OCI-LY3 (cell line): ENCODE data around the gene SDE2.

Source experiments
- H2AFZ ChIP-seq: fragments of 200-600, 300-600 bp; shearing (Covaris generic); 2 replicates; pipeline ENCODE4 v1.6.0; 2014; ENCODE audit warnings: antibody characterized with exemption, low read depth, low read length
- H3K27ac ChIP-seq: fragments of 200-600, 300-600 bp; sonication (generic); 2 replicates; pipeline ENCODE4 v1.5.1; 2014; ENCODE audit warnings: mild to moderate bottlenecking, low read length, moderate library complexity, mixed read lengths
- H3K27me3 ChIP-seq: fragments of 200-600, 300-600 bp; sonication (generic); 2 replicates; pipeline ENCODE4 v1.6.1; 2014; ENCODE audit warnings: low read depth, low read length, mixed read lengths
- H3K36me3 ChIP-seq: fragments of 200-600, 300-600 bp; sonication (generic); replicated peaks from 2 replicates; pipeline ENCODE3; 2014; ENCODE audit warnings: low read depth, low read length, mixed read lengths
- H3K4me1 ChIP-seq: fragments of 300-600, 200-600 bp; sonication (generic); 2 replicates; pipeline ENCODE4 v1.6.1; 2014; ENCODE audit warnings: low read length, mixed read lengths
- H3K4me2 ChIP-seq: fragments of 200-600, 300-600 bp; sonication (generic); 2 replicates; pipeline ENCODE4 v1.6.1; 2014; ENCODE audit warnings: low read length, mixed read lengths
- H3K4me3 ChIP-seq: fragments of 300-600, 200-600 bp; sonication (generic); 2 replicates; pipeline ENCODE4 v1.5.1; 2014; ENCODE audit warnings: antibody characterized with exemption, mild to moderate bottlenecking, low read length, moderate library complexity
- H3K79me2 ChIP-seq: fragments of 300-600, 200-600 bp; shearing (Covaris generic); 2 replicates; pipeline ENCODE4 v1.6.1; 2014; ENCODE audit warnings: mild to moderate bottlenecking, low read length, mixed read lengths
- H3K9ac ChIP-seq: fragments of 300-600, 200-600 bp; shearing (Covaris generic); 2 replicates; pipeline ENCODE4 v1.6.0; 2014; ENCODE audit warnings: mild to moderate bottlenecking, low read length, moderate library complexity
- H3K9me3 ChIP-seq: fragments of 200-600, 300-600 bp; shearing (Covaris generic); 2 replicates; pipeline ENCODE4 v1.6.1; 2014; ENCODE audit warnings: low read length, mixed read lengths; ENCODE audit not compliant: insufficient read depth
- H4K20me1 ChIP-seq: fragments of 200-600, 300-600 bp; sonication (generic); 2 replicates; pipeline ENCODE4 v1.6.1; 2016; ENCODE audit warnings: low read length, mixed read lengths; ENCODE audit not compliant: insufficient read depth
- CTCF ChIP-seq: fragments of 200-600, 300-600 bp; sonication (generic); IDR thresholded peaks from 2 replicates; pipeline ENCODE4 v1.5.1; 2014; ENCODE audit warnings: antibody characterized with exemption, low read length, low read depth
- EZH2phosphoT487 ChIP-seq: fragments of 200-600 bp; shearing (Covaris generic); IDR thresholded peaks from 2 replicates; pipeline ENCODE4 v1.6.1; 2018; ENCODE audit warnings: antibody characterized with exemption, mixed run types, low read depth

Gene SDE2

GRCh38 chr1:226021801-226022200 is 22.7 kb upstream of the SDE2 start:
- H3K4me3 ChIP-seq = no peak overlapping the region
- no peak for TF ChIP-seq EZH2phosphoT487
- TF ChIP-seq CTCF = no peak
- H3K27ac ChIP-seq = no peak overlapping the region
- H3K79me2 ChIP-seq = no peaks in the 10 kb centered on the region
- H3K4me1 ChIP-seq = peaks cover 5% of the 10 kb centered on the region
- H3K9ac ChIP-seq = no peak overlapping the region
- H3K27me3 ChIP-seq = no peaks in the 10 kb centered on the region
- H3K4me2 ChIP-seq = no peak overlapping the region
- no peaks in the 10 kb centered on the region for H3K36me3 ChIP-seq
- H4K20me1 ChIP-seq = no peaks in the 10 kb centered on the region
- no peaks in the 10 kb centered on the region for H3K9me3 ChIP-seq
- H2AFZ ChIP-seq = no peak overlapping the region

GRCh38 chr1:226021401-226021800 is 22.3 kb upstream of the SDE2 start:
- Histone ChIP-seq H3K9ac (no peak overlapping the region), H3K27ac (no peak overlapping the region), H3K9me3 (no peaks in the 10 kb centered on the region), H3K4me1 (peaks cover 5% of the 10 kb centered on the region), H3K36me3 (no peaks in the 10 kb centered on the region), H3K4me2 (no peak overlapping the region), H3K4me3 (no peak overlapping the region), H3K27me3 (no peaks in the 10 kb centered on the region), H4K20me1 (no peaks in the 10 kb centered on the region), H3K79me2 (no peaks in the 10 kb centered on the region), H2AFZ (no peak overlapping the region)
- no peak for TF ChIP-seq CTCF
- TF ChIP-seq EZH2phosphoT487 = no peak

GRCh38 chr1:226019572-226019971 is 20.4 kb upstream of the SDE2 start:
- H3K4me1 ChIP-seq = peaks cover 12% of the 10 kb centered on the region
- no peak overlapping the region for H3K9ac ChIP-seq
- TF ChIP-seq CTCF = no peak
- TF ChIP-seq EZH2phosphoT487 = no peak
- no peak overlapping the region for H3K4me2 ChIP-seq
- no peaks in the 10 kb centered on the region for H3K36me3 ChIP-seq
- no peaks in the 10 kb centered on the region for H3K79me2 ChIP-seq
- no peak overlapping the region for H3K4me3 ChIP-seq
- no peaks in the 10 kb centered on the region for H3K9me3 ChIP-seq
- H4K20me1 ChIP-seq = no peaks in the 10 kb centered on the region
- no peaks in the 10 kb centered on the region for H3K27me3 ChIP-seq
- no peak overlapping the region for H2AFZ ChIP-seq
- H3K27ac ChIP-seq = no peak overlapping the region

- Histone ChIP-seq H3K79me2 (no peaks in the 10 kb centered on the region), H3K4me2 (no peak overlapping the region), H3K27me3 (no peaks in the 10 kb centered on the region), H3K27ac (no peak overlapping the region), H2AFZ (no peak overlapping the region), H3K4me3 (no peak overlapping the region), H3K9me3 (no peaks in the 10 kb centered on the region), H4K20me1 (no peaks in the 10 kb centered on the region), H3K36me3 (no peaks in the 10 kb centered on the region), H3K4me1 (peaks cover 7% of the 10 kb centered on the region), H3K9ac (no peak overlapping the region)
- TF ChIP-seq CTCF (no peak), EZH2phosphoT487 (no peak)
These were observed 17.9 kb upstream of the SDE2 start for GRCh38 chr1:226017070-226017469.
